Stimulated activated CD8-positive, alpha-beta memory T cell treated with anti-CD3 and anti-CD28 coated beads, Interleukin-2, amount 100 ng/mL, for 1 hour (primary cell): ENCODE data around the gene LDLRAD4.

ENCODE experiments used
- DNase-seq, 2 donors: peaks; one replicate each; pipeline ENCODE4 v3.0.0-alpha.2; 2020; ENCODE audit warnings: low read depth in 2 of 2

Gene LDLRAD4

GRCh38 chr18:13548966-13549879 lies 330.7 kb downstream of the LDLRAD4 start:
- DNase-seq: no peak

- DNase-seq: no peak
These were observed 331.3 kb downstream of the LDLRAD4 start for GRCh38 chr18:13549880-13550232.

- DNase-seq: no peak
These were observed 332.1 kb downstream of the LDLRAD4 start for GRCh38 chr18:13550418-13551304.

- no peak for DNase-seq
These were observed 332.7 kb downstream of the LDLRAD4 start for GRCh38 chr18:13551305-13551603.

- no peak for DNase-seq
These were observed 333.5 kb downstream of the LDLRAD4 start for GRCh38 chr18:13551841-13552733.

- no peak for DNase-seq
These were observed 334.9 kb downstream of the LDLRAD4 start for GRCh38 chr18:13553449-13553848.

- DNase-seq: no peak
These were observed 336.6 kb downstream of the LDLRAD4 start for GRCh38 chr18:13555192-13555591.

- no peak for DNase-seq
These were observed 337.3 kb downstream of the LDLRAD4 start for GRCh38 chr18:13555865-13556264.

GRCh38 chr18:13556502-13556901 lies 337.9 kb downstream of the LDLRAD4 start:
- no peak for DNase-seq

- DNase-seq: no peak
These were observed 339.6 kb downstream of the LDLRAD4 start for GRCh38 chr18:13558124-13558523.

GRCh38 chr18:13558790-13559189 lies 340.2 kb downstream of the LDLRAD4 start:
- DNase-seq: no peak

GRCh38 chr18:13559754-13560153 lies 341.2 kb downstream of the LDLRAD4 start:
- DNase-seq: no peak

GRCh38 chr18:13560306-13560705 lies 341.7 kb downstream of the LDLRAD4 start:
- DNase-seq: no peak

- peak in 1 of 2 donors; percentile 30 for DNase-seq
These were observed 344.0 kb downstream of the LDLRAD4 start for GRCh38 chr18:13562494-13563029.

- DNase-seq: no peak
These were observed 344.8 kb downstream of the LDLRAD4 start for GRCh38 chr18:13563390-13563805.

GRCh38 chr18:13564579-13564978 lies 346.0 kb downstream of the LDLRAD4 start:
- no peak for DNase-seq

GRCh38 chr18:13565228-13565627 lies 346.7 kb downstream of the LDLRAD4 start:
- DNase-seq: no peak

- no peak for DNase-seq
These were observed 348.6 kb downstream of the LDLRAD4 start for GRCh38 chr18:13566941-13567746.

GRCh38 chr18:13568443-13569392 lies 350.2 kb downstream of the LDLRAD4 start:
- DNase-seq: no peak

- no peak for DNase-seq
These were observed 351.7 kb downstream of the LDLRAD4 start for GRCh38 chr18:13570216-13570615.
